Hematopoietic multipotent progenitor cell treated with erythropoietin and hydrocortisone succinate and interleukin-3 and kit ligand, for 6 days (in vitro differentiated cells): ENCODE measurements around the gene SLC4A5.
"Not testable (repeated sequence)": the region's sequence is repeated elsewhere in the genome, so short reads cannot be mapped to it uniquely, and the experiment has no call there.

Experiments used
- DNase-seq: peaks from one replicate; pipeline ENCODE4 v3.0.0-alpha.2; 2015

Gene SLC4A5

DNA sequence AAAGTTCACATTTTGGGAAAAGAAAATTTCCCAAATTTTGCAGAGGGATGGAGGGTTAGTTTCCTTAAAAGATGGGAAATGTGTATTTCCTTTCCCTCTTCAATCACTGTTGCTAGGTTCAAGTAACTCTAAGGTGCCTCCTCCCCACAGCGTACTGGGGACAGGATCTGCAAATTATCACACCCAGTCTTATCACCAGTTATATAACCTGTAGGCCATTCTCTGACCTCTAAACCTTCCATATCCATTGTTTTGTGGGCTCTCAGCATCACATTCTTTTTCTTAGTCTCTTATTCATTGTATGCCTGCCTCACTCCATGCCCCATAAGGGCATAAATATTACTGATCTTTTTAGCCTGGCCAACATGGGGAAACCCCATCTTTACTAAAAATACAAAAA is 148.4 kb downstream of the SLC4A5 start:
- no peak for DNase-seq

DNA sequence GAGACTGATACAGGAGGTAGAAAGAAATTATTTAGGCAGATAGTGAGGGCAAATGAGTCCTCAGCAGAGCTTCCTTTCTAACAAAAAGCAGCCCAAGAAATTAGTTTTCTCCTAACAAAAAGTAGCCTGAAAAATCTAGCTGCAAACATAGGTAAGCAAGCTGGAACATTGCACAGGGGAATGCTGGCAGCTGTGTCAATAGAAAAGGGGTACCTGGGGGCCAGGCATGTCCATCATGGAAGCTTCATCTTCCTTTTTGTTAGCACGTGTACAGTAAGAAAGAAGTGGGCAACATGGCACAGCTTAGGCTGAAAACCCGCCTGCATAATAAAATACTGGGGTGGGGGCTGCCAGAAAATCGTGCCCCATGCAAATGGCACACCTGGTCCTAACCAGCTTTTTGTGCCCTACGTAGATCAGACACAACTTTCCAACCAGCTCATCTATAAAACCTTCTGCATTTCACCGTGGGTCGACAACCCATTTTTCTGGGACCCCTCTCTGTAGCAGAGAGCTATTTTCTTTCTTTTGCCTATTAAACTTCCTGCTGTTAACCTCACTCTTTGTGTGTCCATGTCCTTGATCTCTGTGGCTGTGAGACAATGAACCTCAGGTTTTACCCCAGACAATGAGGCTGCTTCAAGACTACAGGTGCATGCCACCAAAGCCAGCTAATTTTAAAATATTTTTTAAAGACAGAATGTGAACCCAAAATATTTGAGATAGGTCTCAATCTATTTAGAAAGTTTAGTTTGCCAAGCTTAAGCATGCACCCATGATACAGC is 151.4 kb downstream of the SLC4A5 start:
- no peak for DNase-seq

DNA sequence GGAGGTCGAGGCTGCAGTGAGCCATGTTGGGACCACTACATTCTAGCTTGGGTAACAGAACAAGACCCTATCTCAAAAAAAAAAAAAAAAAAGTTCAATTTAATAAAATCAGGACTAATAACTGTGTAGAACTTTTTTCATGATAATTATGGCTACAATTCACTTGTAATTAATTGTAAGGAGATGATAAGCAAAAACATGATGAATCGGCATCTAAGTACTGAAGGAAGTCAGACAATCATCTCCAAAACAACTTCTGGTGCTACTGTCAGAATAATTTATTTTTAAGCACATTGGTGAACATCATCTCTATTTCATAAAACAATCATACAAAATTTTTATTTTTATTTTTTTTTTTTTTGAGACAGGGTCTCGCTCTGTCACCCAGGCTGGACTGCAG is 154.5 kb downstream of the SLC4A5 start:
- DNase-seq = no peak

DNA sequence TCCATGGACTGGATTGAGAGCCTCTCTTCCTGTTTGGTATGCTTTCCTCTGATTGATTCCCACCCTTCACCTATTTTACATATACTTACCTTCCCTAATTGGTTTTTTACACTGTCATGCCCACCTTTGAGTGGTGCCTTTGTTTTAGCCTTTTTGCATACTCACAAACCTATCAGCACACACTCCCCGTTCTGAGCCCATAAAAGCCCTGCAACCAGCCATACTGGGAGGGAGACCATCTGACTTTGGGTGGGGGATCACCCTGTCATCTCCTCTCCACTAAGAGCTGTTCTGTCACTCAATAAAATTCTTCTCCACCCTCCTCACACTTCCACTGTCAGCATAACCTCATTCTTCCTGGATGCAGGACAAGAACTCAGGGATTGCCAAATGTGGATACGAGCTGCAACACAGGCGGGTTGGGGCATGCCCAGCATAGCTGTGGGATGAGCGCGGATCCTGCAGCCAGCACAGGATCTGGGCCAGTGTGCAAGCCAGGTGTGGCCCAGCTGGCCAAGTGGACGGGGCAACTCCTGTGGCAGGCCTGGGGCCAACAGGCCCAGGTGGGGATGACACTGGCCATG is 155.1 kb downstream of the SLC4A5 start:
- DNase-seq = peak; percentile 10

DNA sequence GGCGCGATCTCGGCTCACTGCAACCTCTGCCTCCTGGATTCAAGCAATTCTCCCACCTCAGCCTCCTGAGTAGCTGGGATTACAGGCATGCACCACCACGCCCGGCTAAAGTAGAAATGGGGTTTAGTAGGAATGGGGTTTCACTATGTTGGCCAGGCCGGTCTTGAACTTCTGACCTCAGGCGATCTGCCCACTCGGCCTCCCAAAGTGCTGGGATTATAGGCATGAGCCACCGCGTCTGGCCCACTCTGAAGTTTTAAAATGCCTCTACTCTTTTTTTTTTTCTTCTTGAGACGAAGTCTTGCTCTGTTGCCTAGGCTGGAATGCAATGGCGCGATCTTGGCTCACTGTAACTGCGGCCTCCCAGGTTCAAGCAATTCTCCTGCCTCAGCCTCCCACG is 156.5 kb downstream of the SLC4A5 start:
- DNase-seq = not testable (repeated sequence)

DNA sequence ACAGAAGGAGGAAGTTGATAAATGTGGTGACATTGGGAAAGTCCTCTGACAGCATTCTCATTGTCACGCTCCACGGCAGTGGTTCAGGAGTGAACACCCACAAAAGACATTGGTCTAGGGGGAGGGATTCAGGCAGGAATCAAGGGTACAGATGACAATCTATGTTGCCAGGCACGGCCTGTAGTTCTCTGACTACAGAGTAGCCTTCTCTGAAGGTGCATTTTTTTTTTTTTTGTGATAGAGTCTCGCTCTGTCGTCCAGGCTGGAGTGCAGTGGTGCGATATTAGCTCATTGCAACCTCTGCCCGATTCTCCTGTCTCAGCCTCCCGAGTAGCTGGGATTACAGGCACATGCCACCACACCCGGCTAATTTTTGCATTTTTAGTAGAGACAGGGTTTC is 157.2 kb downstream of the SLC4A5 start:
- peak; percentile 99 for DNase-seq

DNA sequence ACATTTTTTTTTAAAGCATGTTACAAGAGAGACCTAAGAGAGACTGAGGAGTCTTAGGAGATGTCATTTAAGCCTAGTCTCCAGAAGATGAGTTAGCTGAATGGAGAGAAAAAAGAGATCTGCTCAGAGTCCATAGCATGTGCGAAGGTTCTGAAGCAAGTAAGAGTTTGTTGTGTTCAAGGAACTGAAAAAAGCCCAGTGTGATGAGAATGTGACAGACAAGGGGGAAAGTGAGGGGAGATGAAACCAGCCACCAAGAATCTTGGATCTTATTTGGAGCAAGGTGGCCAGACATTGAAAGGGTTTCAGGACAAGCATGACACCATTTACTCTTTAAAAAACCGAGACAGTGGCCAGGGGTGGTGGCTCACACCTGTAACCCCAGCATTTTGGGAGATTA is 159.3 kb downstream of the SLC4A5 start:
- DNase-seq = no peak

DNA sequence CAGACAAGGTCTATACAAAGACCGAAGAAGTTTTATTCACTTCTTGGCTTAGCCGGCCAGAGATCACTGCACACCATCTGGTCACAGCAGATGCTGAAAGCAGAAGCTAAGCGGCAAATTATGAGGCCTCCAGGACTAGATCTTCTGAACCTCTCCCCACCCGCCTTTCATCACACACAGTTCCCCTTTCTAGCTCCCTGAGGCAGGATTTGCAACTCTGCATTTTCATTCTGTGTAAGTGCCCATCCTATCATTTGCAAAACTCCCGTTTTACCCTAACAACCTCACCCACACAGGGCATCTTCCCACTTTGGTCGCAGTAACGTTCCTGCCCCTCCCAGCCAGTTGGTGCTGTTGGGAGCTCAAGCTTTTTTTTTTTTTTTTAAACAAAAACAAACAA is 161.5 kb downstream of the SLC4A5 start:
- peak; percentile 95 for DNase-seq

DNA sequence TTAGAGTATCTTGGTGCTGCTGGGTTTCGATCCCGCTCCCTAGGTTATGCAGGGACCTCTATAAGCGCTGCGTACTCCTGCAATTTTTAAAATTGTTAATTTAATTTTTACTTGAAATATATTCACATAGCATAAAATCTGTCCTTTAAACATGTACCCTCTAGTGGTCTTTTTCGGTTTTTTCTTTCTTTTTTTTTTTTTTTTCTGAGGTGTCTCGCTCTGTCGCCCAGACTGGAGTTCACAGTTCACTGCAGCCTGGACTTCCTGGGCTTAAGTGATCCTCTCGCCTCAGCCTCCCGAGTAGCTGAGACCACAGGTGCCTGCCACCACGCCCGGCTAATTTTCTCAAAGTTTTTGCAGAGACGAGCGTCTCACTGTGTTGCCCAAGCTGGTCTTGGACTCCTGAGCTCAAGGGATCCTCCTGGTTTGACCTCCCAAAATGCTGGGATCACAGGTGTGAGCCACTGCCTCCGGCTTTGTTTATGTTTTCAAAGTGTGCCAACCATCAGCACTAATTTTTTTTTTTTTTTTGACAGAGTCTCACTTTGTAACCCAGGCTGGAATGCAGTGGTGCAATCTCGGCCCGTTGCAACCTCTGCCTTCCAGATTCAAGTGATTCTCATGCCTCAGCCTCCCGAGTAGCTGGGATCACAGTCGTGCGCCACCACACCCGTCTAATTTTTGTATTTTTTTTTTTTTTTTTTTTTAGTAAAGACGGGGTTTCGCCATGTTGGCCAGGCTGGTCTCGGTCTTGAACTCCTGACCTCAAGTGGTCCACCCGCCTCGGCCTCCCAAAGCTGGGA is 164.0 kb downstream of the SLC4A5 start:
- DNase-seq = no peak

DNA sequence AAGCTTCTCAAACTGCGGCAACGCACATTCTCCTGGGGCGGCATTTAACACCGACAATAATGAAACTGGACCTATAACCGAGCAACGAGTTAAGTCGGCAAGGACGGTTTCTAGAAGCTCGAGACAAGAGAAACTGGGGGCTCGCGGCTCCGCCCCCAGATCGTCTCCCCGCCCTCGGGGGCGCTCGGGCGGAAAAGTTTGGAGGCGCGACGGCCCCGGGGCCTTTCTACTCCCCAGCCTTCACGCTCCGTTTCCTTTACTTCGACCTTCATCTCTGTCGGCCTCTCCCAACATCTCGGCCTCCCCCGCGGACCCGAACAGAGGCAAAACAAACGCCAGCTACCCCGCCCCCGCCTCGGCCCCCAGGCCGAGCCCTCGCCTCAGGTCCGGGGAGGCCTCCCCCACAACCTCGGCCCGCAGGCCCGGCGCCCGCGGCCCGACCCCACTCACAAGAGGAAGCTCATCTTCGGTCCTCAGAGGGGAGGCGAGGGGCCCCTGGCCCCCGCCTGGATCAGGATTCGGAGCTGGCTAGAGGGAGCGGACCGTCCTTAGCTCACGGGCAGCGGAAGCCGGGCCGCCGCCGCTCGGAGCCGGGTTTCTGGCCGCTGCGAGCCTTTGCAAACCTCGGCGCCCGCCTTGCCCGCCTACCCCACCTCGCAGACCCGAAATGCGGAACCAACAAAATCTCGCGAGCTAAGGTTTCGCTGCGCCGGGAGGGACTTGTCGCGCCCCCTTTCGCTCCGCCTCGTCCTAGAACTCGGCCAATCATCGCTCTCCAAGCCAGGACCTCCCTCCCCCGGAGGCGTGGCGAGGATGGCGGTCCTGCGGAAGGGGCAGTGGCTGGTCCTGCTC is 164.8 kb downstream of the SLC4A5 start, which contains the start of gene MOB1A:
Gene MOB1A, minus strand, starts transcription at position 669 of the 852 bp plus-strand sequence. Its CDS starts 205 bp downstream, at position 464.
- DNase-seq = peak; percentile 100

DNA sequence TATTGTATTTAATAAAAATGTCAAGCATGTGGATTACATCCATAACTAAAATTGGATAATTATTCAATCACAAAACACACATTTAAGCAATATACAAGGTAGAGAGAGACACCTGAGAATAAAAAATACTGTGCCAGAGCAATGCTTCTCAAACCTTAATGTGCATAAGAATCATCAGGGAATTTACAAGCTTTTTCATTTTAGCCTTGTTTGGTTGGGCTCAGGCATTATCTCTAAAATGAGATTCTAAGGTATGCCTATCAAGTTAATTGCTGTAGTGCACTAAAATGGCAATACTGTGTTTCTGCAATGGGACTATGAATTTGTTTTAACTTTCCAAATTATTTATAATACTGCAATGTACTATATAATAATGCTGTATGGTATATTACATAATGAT is 165.5 kb downstream of the SLC4A5 start:
- DNase-seq = no peak

DNA sequence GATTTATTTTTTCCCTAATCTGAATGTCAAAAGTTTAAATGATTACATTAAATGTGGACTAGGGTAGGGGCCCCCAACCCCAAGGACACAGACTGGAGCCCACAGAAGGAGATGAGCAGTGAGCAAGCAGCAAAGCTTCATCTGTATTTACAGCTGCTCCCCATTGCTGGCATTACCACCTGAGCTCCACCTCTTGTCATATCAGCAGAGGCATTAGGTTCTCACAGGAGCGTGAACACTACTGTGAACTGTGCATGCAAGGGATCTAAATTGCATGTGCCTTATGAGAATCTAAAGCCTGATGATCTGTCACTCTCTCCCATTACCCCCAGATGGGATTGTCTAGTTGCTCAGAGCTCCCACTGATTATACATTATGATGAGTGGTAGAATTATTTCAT is 168.3 kb downstream of the SLC4A5 start:
- no peak for DNase-seq

DNA sequence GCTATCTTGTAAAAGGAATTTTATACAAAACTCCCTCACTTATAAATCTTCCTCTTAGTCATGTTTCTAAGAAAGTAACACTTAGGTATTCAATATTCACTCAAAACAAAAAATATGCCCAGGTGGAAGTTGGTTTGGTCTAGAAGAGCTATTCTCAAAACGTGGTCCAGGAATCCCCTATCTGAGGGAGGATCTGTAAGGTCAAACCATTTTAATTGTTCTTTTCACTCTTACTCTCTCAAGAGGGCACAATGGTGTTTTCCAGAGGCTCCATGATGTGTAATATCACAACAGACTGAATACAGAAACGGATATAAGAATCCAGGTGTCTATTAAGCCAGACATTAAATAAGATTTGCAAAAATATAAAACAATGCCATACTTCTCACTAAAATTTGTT is 174.5 kb downstream of the SLC4A5 start:
- DNase-seq = no peak
